GM12878 (cell line): ENCODE results near the gene BIRC7. TPM values are rescaled to one million over a fixed set of nuclear protein-coding genes. Genes with fewer than 3 reads are reported as not detected.

Source experiments
- ATAC-seq: fragments of 200-7000 bp; cut with Tn5 transposase; 3 replicates; pipeline ENCODE4 v1.9.1; 2020; ENCODE audit warnings: mild to moderate bottlenecking, moderate library complexity
- BruUV-seq: library from RNA; stranded (reverse); fragments of 400-500 nt; replicated peaks from 2 replicates; lab custom pipeline; 2021; lab: Mats Ljungman, UMichigan
- CTCF ChIA-PET: fragments of 300-600 bp; sonication (Branson Sonifier 250); formaldehyde crosslinking; extraction: SDS; loops from one replicate; lab custom pipeline; 2021; ENCODE audit warnings: inconsistent platforms; lab: Yijun Ruan, JAX
- POLR2A ChIA-PET: fragments of 350-600 bp; formaldehyde crosslinking; extraction: SDS; loops from one replicate; lab custom pipeline; 2021; ENCODE audit warnings: inconsistent platforms; lab: Charles Lee
- RAD21 ChIA-PET: fragments of 300-600 bp; sonication (Branson Sonifier 250); formaldehyde crosslinking; loops from one replicate; lab custom pipeline; 2023; ENCODE audit warnings: antibody characterized with exemption; ENCODE audit not compliant: unreplicated experiment; lab: Charles Lee
- SMC1A ChIA-PET: fragments of 300-600 bp; sonication (Branson Sonifier 250); formaldehyde crosslinking; loops from one replicate; lab custom pipeline; 2023; ENCODE audit not compliant: unreplicated experiment, uncharacterized antibody; lab: Charles Lee
- DNase-seq: peaks from one replicate; pipeline ENCODE4 v3.0.0-alpha.2; 2011; ENCODE audit warnings: low read depth, low spot score
- FAIRE-seq: peaks from 3 replicates; lab custom pipeline; 2011; peaks lifted over from hg19 to GRCh38; lab: Jason Lieb, UNC
- H2AFZ ChIP-seq: 2 replicates; pipeline ENCODE4 v1.6.0; 2011; ENCODE audit warnings: low read depth, low read length, control low read depth; ENCODE audit not compliant: control insufficient read depth
- H3K27ac ChIP-seq: 2 replicates; pipeline ENCODE4 v1.5.1; 2011; ENCODE audit warnings: control low read depth; ENCODE audit not compliant: control insufficient read depth, insufficient read depth
- H3K27me3 ChIP-seq, 2 experiments: replicated peaks in 1 of 2; 2 replicates each; pipeline versions ENCODE4 v1.6.0 to v1.6.1; 2011; ENCODE audit warnings: low read length in 1 of 2; ENCODE audit not compliant: control insufficient read depth in 2 of 2, insufficient read depth in 2 of 2
- H3K36me3 ChIP-seq, 2 experiments: 2 replicates each; pipeline ENCODE4 v1.5.1; 2011; ENCODE audit warnings: low read length in 1 of 2; ENCODE audit not compliant: control insufficient read depth in 2 of 2, insufficient read depth in 2 of 2
- H3K4me1 ChIP-seq: 2 replicates; pipeline ENCODE4 v1.6.1; 2011; ENCODE audit warnings: mild to moderate bottlenecking, low read length, moderate library complexity, mixed read lengths; ENCODE audit not compliant: control insufficient read depth, insufficient read depth
- H3K4me2 ChIP-seq: 2 replicates; pipeline ENCODE4 v1.6.0; 2011; ENCODE audit warnings: control low read depth; ENCODE audit not compliant: control insufficient read depth, insufficient read depth
- H3K4me3 ChIP-seq: fragments of 200-600 bp; sonication (generic); 2 replicates; pipeline ENCODE4 v1.5.1; 2016
- H3K79me2 ChIP-seq: 2 replicates; pipeline ENCODE4 v1.6.0; 2011; ENCODE audit warnings: low read length; ENCODE audit not compliant: control insufficient read depth, insufficient read depth
- H3K9ac ChIP-seq: 2 replicates; pipeline ENCODE4 v1.8.0; 2011; ENCODE audit warnings: low read length, control low read depth, mixed read lengths; ENCODE audit not compliant: control insufficient read depth, insufficient read depth
- H3K9me3 ChIP-seq: replicated peaks from 3 replicates; pipeline ENCODE4 v1.5.1; 2011; ENCODE audit warnings: mild to moderate bottlenecking, low read length; ENCODE audit not compliant: control insufficient read depth, insufficient read depth
- H4K20me1 ChIP-seq: 2 replicates; pipeline ENCODE4 v1.6.0; 2011; ENCODE audit not compliant: control insufficient read depth, insufficient read depth
- ASH2L ChIP-seq: fragments of 300-600, 200-600 bp; sonication (generic); IDR thresholded peaks from 2 replicates; pipeline ENCODE4 v1.6.1; 2017; ENCODE audit warnings: low read depth, mild to moderate bottlenecking, borderline replicate concordance
- GATAD2B ChIP-seq: fragments of 450-650 bp; conservative IDR thresholded peaks from 2 replicates; pipeline ENCODE4 v1.6.1; 2017; ENCODE audit warnings: low read depth, mild to moderate bottlenecking, moderate library complexity
- HDAC2 ChIP-seq: fragments of 200-600 bp; sonication (generic); IDR thresholded peaks from 2 replicates; pipeline ENCODE4 v1.6.1; 2017
- HDGF ChIP-seq: fragments of 450-650 bp; IDR thresholded peaks from 2 replicates; pipeline ENCODE4 v1.6.1; 2016; ENCODE audit warnings: antibody characterized with exemption
- IKZF2 ChIP-seq, 2 experiments: fragments of 450-650 bp; IDR thresholded peaks; 2 replicates each; pipeline ENCODE4 v1.6.1; 2017; ENCODE audit warnings: mild to moderate bottlenecking in 2 of 2, moderate library complexity in 2 of 2
- KDM1A ChIP-seq: fragments of 200-600 bp; sonication (generic); IDR thresholded peaks from 2 replicates; pipeline ENCODE4 v1.6.1; 2016; ENCODE audit warnings: borderline replicate concordance
- KLF5 ChIP-seq: fragments of 450-650 bp; IDR thresholded peaks from 2 replicates; pipeline ENCODE4 v1.6.1; 2014; ENCODE audit warnings: mild to moderate bottlenecking; ENCODE audit not compliant: partially characterized antibody
- NBN ChIP-seq: fragments of 450-650 bp; IDR thresholded peaks from 2 replicates; pipeline ENCODE4 v1.6.1; 2016
- SREBF2 ChIP-seq: IDR thresholded peaks from 2 replicates; pipeline ENCODE4 v1.6.1; 2012; ENCODE audit warnings: mild to moderate bottlenecking, low read length
- STAT1 ChIP-seq: fragments of 450-650 bp; conservative IDR thresholded peaks from 2 replicates; pipeline ENCODE4 v1.6.1; 2014; ENCODE audit warnings: antibody characterized with exemption, mild to moderate bottlenecking
- TAF1 ChIP-seq: IDR thresholded peaks from 2 replicates; pipeline ENCODE4 v1.6.1; 2011; ENCODE audit warnings: mild to moderate bottlenecking, low read depth, low read length, borderline replicate concordance
- YY1 ChIP-seq: IDR thresholded peaks from 2 replicates; pipeline ENCODE4 v1.6.1; 2011; ENCODE audit warnings: low read depth, mild to moderate bottlenecking, low read length
- ZNF24 ChIP-seq: fragments of 450-650 bp; IDR thresholded peaks from 2 replicates; pipeline ENCODE4 v1.6.1; 2017; ENCODE audit warnings: antibody characterized with exemption, mild to moderate bottlenecking
- WGBS: methylation state at CpG from one replicate; pipeline ENCODE4 v1.1.6; 2016; ENCODE audit warnings: low lambda C conversion rate; ENCODE audit not compliant: insufficient replicate concordance, insufficient coverage; ENCODE audit errors: missing lambda C conversion rate; 5-methylcytosine and 5-hydroxymethylcytosine counted together
- in situ Hi-C: fragments of 300-500 bp; cut with MboI; formaldehyde crosslinking; loops from 9 replicates; pipeline ENCODE4 v1.14.3; 2018; ENCODE audit warnings: mixed read lengths
- intact Hi-C: fragments of 100-400 bp; cut with micrococcal nuclease; formaldehyde crosslinking; loops from one replicate; pipeline ENCODE4 v1.14.2; 2022; ENCODE audit not compliant: unreplicated experiment
- polyA plus RNA-seq, 11 experiments: library from polyadenylated mRNA; depleted of rRNA in 4 of 11; unstranded in 6 of 11; stranded (reverse) in 5 of 11; fragments of >200 nt; fragmentation: Nextera tagmentation in 4 of 11; fragmentation: Illumina TruSeq in 1 of 11; extraction: Ambion mirVana in 4 of 11; extraction: Trizol in 1 of 11; gene quantifications; 1 replicate in 1 of 11; 2 replicates in 10 of 11; pipeline versions ENCODE4 v1.2.1 to v1.2.3, GENCODE V29; 2011 to 2016; ENCODE audit warnings: inconsistent platforms in 2 of 11, missing spikeins in 2 of 11, low read depth in 1 of 11
- total RNA-seq, 4 experiments: library from RNA; depleted of rRNA in 3 of 4; stranded (reverse); fragments of >200 nt in 3 of 4; fragmentation: Illumina TruSeq in 1 of 4; extraction: Trizol in 1 of 4; gene quantifications; 2 replicates each; pipeline versions ENCODE4 v1.2.1 to v1.2.3, GENCODE V29; 2013 to 2021
- TF ChIP-seq, protein P1 (sequence below): IDR thresholded peaks from 2 replicates; pipeline ENCODE4 v1.6.1; 2012; ENCODE audit warnings: low read depth, low read length, improper control_type of control experiment
- TF ChIP-seq, protein P2 (sequence below): IDR thresholded peaks from 2 replicates; pipeline ENCODE4 v1.6.1; 2011; ENCODE audit warnings: low read depth, low read length, improper control_type of control experiment, borderline replicate concordance
- TF ChIP-seq, protein P3 (sequence below): IDR thresholded peaks from 2 replicates; pipeline ENCODE4 v1.6.1; 2011; ENCODE audit warnings: low read depth, mild to moderate bottlenecking, low read length, moderate library complexity, borderline replicate concordance; ENCODE audit errors: extremely low read depth

Gene BIRC7
- total and polyA plus RNA-seq, 10 of the 15 experiments (the other 5 are each of a cell fraction or from before 2014, with no cell fraction given), result 0.31 TPM; not detected in 9

DNA sequence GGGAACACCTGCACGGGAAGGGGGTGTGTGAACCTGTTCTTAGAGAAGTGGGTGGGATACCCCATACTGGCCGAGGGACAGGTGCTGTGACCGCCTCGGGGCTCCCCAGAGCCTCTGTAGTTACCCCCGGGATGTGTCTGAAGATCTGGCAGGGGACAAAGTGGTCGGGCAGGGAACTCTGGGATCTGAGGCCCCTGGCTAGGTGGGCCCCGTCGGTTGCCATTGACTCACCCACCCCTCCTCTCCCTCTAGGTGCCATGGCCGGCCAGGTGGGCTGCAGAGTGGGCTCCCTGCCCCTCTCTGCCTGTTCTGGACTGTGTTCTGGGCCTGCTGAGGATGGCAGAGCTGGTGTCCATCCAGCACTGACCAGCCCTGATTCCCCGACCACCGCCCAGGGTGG is 4.3 kb downstream of the BIRC7 start:
- 31% methylated on average over 11 of the region's 11 CpGs for WGBS
- SMC1A ChIA-PET, result no interaction called here

More for the DNA sequence above, 4.3 kb downstream of the BIRC7 start:
- Histone ChIP-seq H3K4me3 (no peak overlapping the region), H3K4me2 (no peak overlapping the region), H3K9me3 (no peaks in the 10 kb centered on the region), H3K4me1 (no peaks in the 10 kb centered on the region), H3K9ac (no peak overlapping the region), H3K79me2 (no peaks in the 10 kb centered on the region), H3K36me3 (no peaks in the 10 kb centered on the region), H2AFZ (no peak overlapping the region), H3K27ac (no peak overlapping the region), H3K27me3 (peaks cover 0 to 2% of the 10 kb centered on the region in 2 experiments; a peak in 1 of 4 replicates), H4K20me1 (no peaks in the 10 kb centered on the region)
- ChIA-PET CTCF (no interaction called here), POLR2A (no interaction called here), RAD21 (no interaction called here)
- DNase-seq (no peak), ATAC-seq (no peak), FAIRE-seq (no peak)
- in situ Hi-C loops (no loop called here), intact Hi-C loops (no loop called here)
- BruUV-seq, result no TSS peak
- TF ChIP-seq KDM1A, result no peak
- no peak for TF ChIP-seq HDAC2
- no peak for TF ChIP-seq IKZF2 (IDR thresholded peaks at IDR 0.05)
- no peak for TF ChIP-seq TAF1
- TF ChIP-seq STAT1, result no peak
- TF ChIP-seq, protein P1, sequence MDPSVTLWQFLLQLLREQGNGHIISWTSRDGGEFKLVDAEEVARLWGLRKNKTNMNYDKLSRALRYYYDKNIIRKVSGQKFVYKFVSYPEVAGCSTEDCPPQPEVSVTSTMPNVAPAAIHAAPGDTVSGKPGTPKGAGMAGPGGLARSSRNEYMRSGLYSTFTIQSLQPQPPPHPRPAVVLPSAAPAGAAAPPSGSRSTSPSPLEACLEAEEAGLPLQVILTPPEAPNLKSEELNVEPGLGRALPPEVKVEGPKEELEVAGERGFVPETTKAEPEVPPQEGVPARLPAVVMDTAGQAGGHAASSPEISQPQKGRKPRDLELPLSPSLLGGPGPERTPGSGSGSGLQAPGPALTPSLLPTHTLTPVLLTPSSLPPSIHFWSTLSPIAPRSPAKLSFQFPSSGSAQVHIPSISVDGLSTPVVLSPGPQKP, result no peak
- TF ChIP-seq, protein P2, sequence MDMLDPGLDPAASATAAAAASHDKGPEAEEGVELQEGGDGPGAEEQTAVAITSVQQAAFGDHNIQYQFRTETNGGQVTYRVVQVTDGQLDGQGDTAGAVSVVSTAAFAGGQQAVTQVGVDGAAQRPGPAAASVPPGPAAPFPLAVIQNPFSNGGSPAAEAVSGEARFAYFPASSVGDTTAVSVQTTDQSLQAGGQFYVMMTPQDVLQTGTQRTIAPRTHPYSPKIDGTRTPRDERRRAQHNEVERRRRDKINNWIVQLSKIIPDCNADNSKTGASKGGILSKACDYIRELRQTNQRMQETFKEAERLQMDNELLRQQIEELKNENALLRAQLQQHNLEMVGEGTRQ, result no peak
- TF ChIP-seq, protein P3, sequence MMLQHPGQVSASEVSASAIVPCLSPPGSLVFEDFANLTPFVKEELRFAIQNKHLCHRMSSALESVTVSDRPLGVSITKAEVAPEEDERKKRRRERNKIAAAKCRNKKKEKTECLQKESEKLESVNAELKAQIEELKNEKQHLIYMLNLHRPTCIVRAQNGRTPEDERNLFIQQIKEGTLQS, result no peak
- no peak for TF ChIP-seq SREBF2
- TF ChIP-seq KLF5, result no peak
- TF ChIP-seq HDGF, result no peak
- no peak for TF ChIP-seq NBN
- no peak for TF ChIP-seq YY1
- no peak for TF ChIP-seq ZNF24
- TF ChIP-seq ASH2L, result no peak
- TF ChIP-seq GATAD2B, result no peak
